Astrocyte (in vitro differentiated cells and primary cell): ENCODE results near the gene DNAH3. TPM values are rescaled to one million over a fixed set of nuclear protein-coding genes. Genes with fewer than 3 reads are reported as not detected.

ENCODE experiments used
- DNase-seq: peaks from one replicate; pipeline ENCODE4 v3.0.0-alpha.2; 2010; ENCODE audit warnings: low read depth
- FAIRE-seq: peaks from 2 replicates; lab custom pipeline; 2011; peaks lifted over from hg19 to GRCh38; lab: Jason Lieb, UNC
- H2AFZ ChIP-seq: 2 replicates; pipeline ENCODE4 v1.6.0; 2012; ENCODE audit warnings: low read depth, low read length, inconsistent platforms
- H3K27ac ChIP-seq: 2 replicates; pipeline ENCODE4 v1.5.1; 2011; ENCODE audit warnings: low read depth, low read length, inconsistent platforms
- H3K27me3 ChIP-seq: 2 replicates; pipeline ENCODE4 v1.6.0; 2011; ENCODE audit warnings: low read length, inconsistent platforms; ENCODE audit not compliant: insufficient read depth
- H3K36me3 ChIP-seq: 2 replicates; pipeline ENCODE4 v1.5.1; 2011; ENCODE audit warnings: low read length, inconsistent platforms; ENCODE audit not compliant: insufficient read depth
- H3K4me1 ChIP-seq: 2 replicates; pipeline ENCODE4 v1.5.1; 2011; ENCODE audit warnings: low read length, inconsistent platforms; ENCODE audit not compliant: insufficient read depth
- H3K4me2 ChIP-seq: 2 replicates; pipeline ENCODE4 v1.6.0; 2012; ENCODE audit warnings: low read length, inconsistent platforms
- H3K4me3 ChIP-seq: 2 replicates; pipeline ENCODE4 v1.5.1; 2011; ENCODE audit warnings: low read depth, mild to moderate bottlenecking, low read length, inconsistent platforms; ENCODE audit not compliant: insufficient read depth
- H3K79me2 ChIP-seq: 2 replicates; pipeline ENCODE4 v1.6.0; 2012; ENCODE audit warnings: mild to moderate bottlenecking, low read length, inconsistent platforms; ENCODE audit not compliant: insufficient read depth
- H3K9ac ChIP-seq: 2 replicates; pipeline ENCODE4 v1.6.0; 2012; ENCODE audit warnings: mild to moderate bottlenecking, low read length, inconsistent platforms
- H3K9me3 ChIP-seq: 2 replicates; pipeline ENCODE4 v1.5.1; 2012; ENCODE audit warnings: low read depth, mild to moderate bottlenecking, low read length, inconsistent platforms; ENCODE audit not compliant: insufficient read depth
- H4K20me1 ChIP-seq: 2 replicates; pipeline ENCODE4 v1.6.0; 2012; ENCODE audit warnings: low read length, inconsistent platforms; ENCODE audit not compliant: insufficient read depth
- H3K27ac Mint-ChIP-seq: one replicate; pipeline ENCODE4 v1.8.0; 2021; ENCODE audit warnings: mild to moderate bottlenecking, mixed read lengths; ENCODE audit not compliant: unreplicated experiment
- H3K27me3 Mint-ChIP-seq: one replicate; pipeline ENCODE4 v1.8.0; 2021; ENCODE audit warnings: low read depth, mixed read lengths; ENCODE audit not compliant: unreplicated experiment
- H3K36me3 Mint-ChIP-seq: one replicate; pipeline ENCODE4 v1.8.0; 2021; ENCODE audit warnings: low read depth, mixed read lengths; ENCODE audit not compliant: unreplicated experiment
- H3K4me1 Mint-ChIP-seq: one replicate; pipeline ENCODE4 v1.8.0; 2021; ENCODE audit warnings: low read depth, mixed read lengths; ENCODE audit not compliant: unreplicated experiment
- H3K4me3 Mint-ChIP-seq: one replicate; pipeline ENCODE4 v1.8.0; 2021; ENCODE audit warnings: mild to moderate bottlenecking, moderate library complexity, mixed read lengths; ENCODE audit not compliant: unreplicated experiment
- H3K9me3 Mint-ChIP-seq: one replicate; pipeline ENCODE4 v1.8.0; 2021; ENCODE audit warnings: mild to moderate bottlenecking, mixed read lengths; ENCODE audit not compliant: unreplicated experiment
- EZH2 ChIP-seq: IDR thresholded peaks from 2 replicates; pipeline ENCODE4 v1.6.1; 2012; ENCODE audit warnings: mild to moderate bottlenecking, low read length, inconsistent platforms; ENCODE audit not compliant: insufficient read depth
- total RNA-seq: library from RNA; stranded (reverse); gene quantifications from 2 replicates; pipeline ENCODE4 v1.2.1, GENCODE V29; 2021
- TF ChIP-seq, protein P1 (sequence below): IDR thresholded peaks from 2 replicates; pipeline ENCODE4 v1.5.1; 2011; ENCODE audit warnings: low read depth, mild to moderate bottlenecking, inconsistent platforms, low read length, moderate library complexity; ENCODE audit not compliant: insufficient read depth

Gene DNAH3
- total RNA-seq, 1 donor from 2014 or later = not detected

DNA sequence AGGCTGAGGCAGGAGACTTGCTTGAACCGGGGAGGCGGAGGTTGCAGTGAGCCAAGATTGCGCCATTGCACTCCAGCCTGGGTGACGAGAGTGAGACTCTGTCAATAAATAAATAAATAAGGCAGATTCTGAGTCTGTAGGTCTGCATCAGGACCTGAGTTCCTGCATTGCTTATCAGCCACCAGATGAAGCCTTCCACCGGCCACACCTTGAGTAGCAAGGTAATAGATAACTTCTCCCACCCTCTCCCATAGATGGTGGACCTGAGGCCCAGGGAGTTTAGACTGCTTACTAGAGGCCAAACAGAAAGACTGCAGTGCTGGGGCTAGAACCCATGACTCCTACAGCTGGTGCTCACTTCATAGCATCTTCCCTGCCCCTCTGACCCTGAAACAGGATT lies 38.7 kb upstream of the DNAH3 start:
- FAIRE-seq = no peak
- no peak for DNase-seq
- Histone ChIP-seq H3K4me1 (peaks cover 10% of the 10 kb centered on the region), H3K9me3 (peaks cover 4% of the 10 kb centered on the region), H3K36me3 (no peaks in the 10 kb centered on the region), H3K4me2 (no peak overlapping the region), H3K9ac (no peak overlapping the region), H3K27ac (no peak overlapping the region), H2AFZ (no peak overlapping the region), H4K20me1 (no peaks in the 10 kb centered on the region), H3K4me3 (no peak overlapping the region), H3K79me2 (no peaks in the 10 kb centered on the region), H3K27me3 (peaks cover 5% of the 10 kb centered on the region)
- H3K9me3 Mint-ChIP-seq = peaks cover 2% of the 10 kb centered on the region
- peaks cover 8% of the 10 kb centered on the region for H3K27me3 Mint-ChIP-seq
- H3K36me3 Mint-ChIP-seq = no peaks in the 10 kb centered on the region
- H3K4me1 Mint-ChIP-seq = peaks cover 14% of the 10 kb centered on the region
- TF ChIP-seq, protein P1, sequence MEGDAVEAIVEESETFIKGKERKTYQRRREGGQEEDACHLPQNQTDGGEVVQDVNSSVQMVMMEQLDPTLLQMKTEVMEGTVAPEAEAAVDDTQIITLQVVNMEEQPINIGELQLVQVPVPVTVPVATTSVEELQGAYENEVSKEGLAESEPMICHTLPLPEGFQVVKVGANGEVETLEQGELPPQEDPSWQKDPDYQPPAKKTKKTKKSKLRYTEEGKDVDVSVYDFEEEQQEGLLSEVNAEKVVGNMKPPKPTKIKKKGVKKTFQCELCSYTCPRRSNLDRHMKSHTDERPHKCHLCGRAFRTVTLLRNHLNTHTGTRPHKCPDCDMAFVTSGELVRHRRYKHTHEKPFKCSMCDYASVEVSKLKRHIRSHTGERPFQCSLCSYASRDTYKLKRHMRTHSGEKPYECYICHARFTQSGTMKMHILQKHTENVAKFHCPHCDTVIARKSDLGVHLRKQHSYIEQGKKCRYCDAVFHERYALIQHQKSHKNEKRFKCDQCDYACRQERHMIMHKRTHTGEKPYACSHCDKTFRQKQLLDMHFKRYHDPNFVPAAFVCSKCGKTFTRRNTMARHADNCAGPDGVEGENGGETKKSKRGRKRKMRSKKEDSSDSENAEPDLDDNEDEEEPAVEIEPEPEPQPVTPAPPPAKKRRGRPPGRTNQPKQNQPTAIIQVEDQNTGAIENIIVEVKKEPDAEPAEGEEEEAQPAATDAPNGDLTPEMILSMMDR = no peak
- TF ChIP-seq EZH2 = no peak
- H3K27ac Mint-ChIP-seq = no peak overlapping the region
- no peak overlapping the region for H3K4me3 Mint-ChIP-seq

DNA sequence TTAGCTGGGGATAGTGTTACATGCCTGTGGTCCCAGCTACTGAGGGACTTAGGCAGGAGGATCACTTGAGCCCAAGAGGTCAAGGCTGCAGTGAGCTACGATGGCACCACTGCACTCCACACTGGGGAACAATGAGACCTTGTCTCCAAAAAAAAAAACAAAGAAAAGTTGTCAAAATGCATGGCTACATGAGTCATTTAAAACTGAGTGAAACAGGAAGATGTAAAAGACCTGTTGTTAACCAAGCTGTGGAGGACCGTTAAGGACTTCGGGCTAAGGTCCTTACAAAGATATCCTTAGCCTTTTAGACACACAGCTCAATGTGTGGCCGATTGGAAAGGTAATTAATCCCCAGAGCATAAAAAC lies 35.7 kb upstream of the DNAH3 start:
- no peak overlapping the region for H2AFZ ChIP-seq
- H3K36me3 ChIP-seq = no peaks in the 10 kb centered on the region
- H3K4me1 ChIP-seq = peaks cover 10% of the 10 kb centered on the region
- TF ChIP-seq, protein P1 = no peak
- TF ChIP-seq EZH2 = no peak
- peak overlapping the region; percentile 35 for H3K4me2 ChIP-seq
- peaks cover 4% of the 10 kb centered on the region for H3K9me3 Mint-ChIP-seq
- H3K9me3 ChIP-seq = no peaks in the 10 kb centered on the region
- no peaks in the 10 kb centered on the region for H3K27me3 ChIP-seq
- no peak overlapping the region for H3K4me3 Mint-ChIP-seq
- peaks cover 14% of the 10 kb centered on the region for H3K4me1 Mint-ChIP-seq
- H3K36me3 Mint-ChIP-seq = peaks cover 18% of the 10 kb centered on the region
- FAIRE-seq (no peak), DNase-seq (no peak)
- H3K4me3 ChIP-seq = no peak overlapping the region
- no peak overlapping the region for H3K9ac ChIP-seq
- no peak overlapping the region for H3K27ac ChIP-seq
- no peaks in the 10 kb centered on the region for H4K20me1 ChIP-seq
- no peaks in the 10 kb centered on the region for H3K79me2 ChIP-seq
- no peaks in the 10 kb centered on the region for H3K27me3 Mint-ChIP-seq
- H3K27ac Mint-ChIP-seq = no peak overlapping the region

DNA sequence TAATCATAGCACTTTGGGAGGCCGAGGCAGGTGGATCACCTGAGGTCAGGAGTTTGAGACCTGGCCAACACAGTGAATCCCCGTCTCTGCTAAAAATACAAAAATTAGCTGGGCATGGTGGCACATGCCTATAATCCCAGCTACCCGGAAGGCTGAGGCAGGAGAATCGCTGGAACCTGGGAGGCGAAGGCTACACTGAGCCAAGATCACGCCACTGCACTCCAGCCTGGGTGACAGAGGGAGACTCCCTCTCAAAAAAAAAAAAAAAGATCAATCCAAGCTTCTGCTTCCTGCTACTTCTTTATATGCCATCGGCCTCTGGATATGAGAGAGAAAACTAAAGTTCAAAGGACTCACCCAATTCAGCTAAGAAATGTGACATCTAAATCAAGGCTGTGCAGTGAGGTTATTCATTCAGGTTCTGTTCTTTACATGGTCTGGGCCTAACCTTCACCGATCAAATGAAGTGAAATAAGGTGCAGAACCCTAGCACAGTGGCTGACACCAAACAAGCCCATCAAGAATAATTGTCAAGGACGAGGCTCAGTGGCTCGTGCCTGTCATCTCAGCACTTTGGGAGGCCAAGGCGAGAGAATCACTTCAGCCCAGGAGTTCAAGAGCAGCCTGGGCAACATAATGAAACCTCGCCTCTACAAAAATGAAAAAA lies 35.1 kb upstream of the DNAH3 start:
- Histone ChIP-seq H3K4me1 (peaks cover 10% of the 10 kb centered on the region), H3K27me3 (no peaks in the 10 kb centered on the region), H4K20me1 (no peaks in the 10 kb centered on the region), H3K4me3 (no peak overlapping the region), H3K9me3 (no peaks in the 10 kb centered on the region), H3K4me2 (peak overlapping the region; percentile 35), H3K36me3 (no peaks in the 10 kb centered on the region), H3K9ac (no peak overlapping the region), H3K79me2 (no peaks in the 10 kb centered on the region), H3K27ac (no peak overlapping the region), H2AFZ (no peak overlapping the region)
- FAIRE-seq = no peak
- TF ChIP-seq, protein P1 = no peak
- no peak for TF ChIP-seq EZH2
- no peak for DNase-seq
- Mint-ChIP-seq H3K9me3 (peaks cover 6% of the 10 kb centered on the region), H3K27ac (no peak overlapping the region), H3K27me3 (no peaks in the 10 kb centered on the region), H3K4me3 (no peak overlapping the region), H3K36me3 (peaks cover 22% of the 10 kb centered on the region), H3K4me1 (peaks cover 14% of the 10 kb centered on the region)
